GM21423 (cell line): ENCODE measurements around the gene ABHD5.

Source experiments
- ATAC-seq: cut with Tn5 transposase; IDR thresholded peaks from one replicate; pipeline ENCODE4 v1.9.1; 2021; ENCODE audit warnings: mild to moderate bottlenecking, moderate library complexity; ENCODE audit not compliant: unreplicated experiment

The ABHD5 gene

GRCh38 chr3:43773273-43774094 is 82.7 kb downstream of the ABHD5 start:
- ATAC-seq: no peak

- ATAC-seq: no peak
Observed at GRCh38 chr3:43774799-43775198, 84.1 kb downstream of the ABHD5 start.

GRCh38 chr3:43776101-43776500 is 85.4 kb downstream of the ABHD5 start:
- ATAC-seq: no peak

- ATAC-seq: no peak
Observed at GRCh38 chr3:43779850-43780249, 89.1 kb downstream of the ABHD5 start.

GRCh38 chr3:43782541-43782940 is 91.8 kb downstream of the ABHD5 start:
- no peak for ATAC-seq
